GM19239 (cell line): ENCODE results near the gene PAOX.
A peak's percentile ranks its signal among the peaks of the same experiment; 100 is the strongest.
"Not testable (repeated sequence)": the region's sequence is repeated elsewhere in the genome, so short reads cannot be mapped to it uniquely, and the experiment has no call there.

Experiments used
- DNase-seq: peaks from one replicate; pipeline ENCODE4 v3.0.0; 2011; ENCODE audit warnings: low spot score; ENCODE audit not compliant: insufficient read length
- FAIRE-seq: peaks from 2 replicates; lab custom pipeline; 2011; peaks lifted over from hg19 to GRCh38; lab: Jason Lieb, UNC

PAOX gene

DNA sequence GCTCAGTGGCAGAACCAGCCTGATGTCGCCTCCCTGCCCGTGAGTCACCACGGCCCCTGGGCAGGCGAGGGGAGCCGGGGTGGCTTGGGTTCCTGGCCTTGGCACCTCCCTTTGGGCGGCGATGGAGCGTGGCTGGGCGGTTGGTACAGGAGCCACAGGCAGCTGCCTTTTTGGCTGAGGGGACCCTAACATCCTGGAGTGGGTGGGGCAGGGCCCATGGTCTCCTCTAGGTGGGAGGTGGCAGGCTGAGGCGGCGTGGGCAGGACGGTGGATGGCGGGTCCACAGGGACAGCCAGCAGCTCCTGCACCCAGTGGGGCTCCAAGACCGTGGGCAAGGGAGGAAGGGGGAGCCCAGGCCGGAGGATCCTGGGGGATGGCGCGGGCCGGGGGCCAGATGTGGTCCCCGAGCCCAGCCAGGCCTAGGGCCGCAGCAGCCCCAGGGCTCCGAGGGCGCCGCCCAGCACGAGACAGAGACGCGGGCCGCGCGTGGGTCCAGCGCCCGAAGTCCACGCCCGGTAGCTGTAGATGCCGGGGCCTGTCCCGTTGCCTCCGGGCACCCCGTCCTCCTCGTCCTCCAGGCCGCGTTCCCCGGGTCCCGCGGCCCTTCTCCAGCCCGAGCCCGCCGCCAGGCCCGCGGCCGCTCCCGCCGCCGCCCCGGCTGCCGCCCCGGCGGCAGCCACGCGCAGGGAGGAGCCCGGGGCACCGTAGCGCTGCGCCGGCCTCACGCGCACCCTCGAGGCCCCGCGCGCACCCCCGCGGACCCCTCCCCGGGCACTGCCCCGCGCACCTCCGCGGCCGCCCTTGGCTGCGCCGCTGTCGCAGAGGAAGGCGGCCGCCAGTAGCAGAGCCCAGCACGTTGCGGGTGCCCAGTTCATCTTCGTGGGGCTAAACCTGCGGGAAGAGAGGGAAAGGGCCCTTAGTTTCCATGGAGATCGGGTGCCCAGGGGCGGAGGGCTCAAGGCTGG is 44.0 kb downstream of the PAOX start:
- peak; percentile 38 for DNase-seq

DNA sequence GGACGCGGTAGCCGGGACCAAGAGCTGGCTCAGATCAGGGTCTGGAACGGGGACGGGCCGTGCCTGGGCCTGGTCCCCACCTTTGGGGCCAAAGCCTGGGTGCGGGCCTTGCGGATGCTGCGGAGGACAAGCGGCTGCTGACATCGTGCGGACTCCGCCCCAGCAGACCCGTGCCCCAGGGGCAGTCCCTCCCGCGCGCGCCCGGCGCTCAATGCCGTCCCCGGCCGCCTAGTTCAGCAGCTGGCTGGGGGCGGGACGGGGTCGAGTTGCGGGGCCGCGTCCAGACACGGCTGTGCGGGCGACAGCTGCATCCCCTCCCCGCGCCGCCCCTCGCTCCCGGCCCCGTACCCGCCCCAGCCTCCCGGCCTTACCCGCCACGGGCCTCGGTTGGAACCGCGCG is 45.0 kb downstream of the PAOX start:
- DNase-seq, FAIRE-seq: not testable (repeated sequence)

More for the DNA sequence above, 44.0 kb downstream of the PAOX start:
- FAIRE-seq = no peak

DNA sequence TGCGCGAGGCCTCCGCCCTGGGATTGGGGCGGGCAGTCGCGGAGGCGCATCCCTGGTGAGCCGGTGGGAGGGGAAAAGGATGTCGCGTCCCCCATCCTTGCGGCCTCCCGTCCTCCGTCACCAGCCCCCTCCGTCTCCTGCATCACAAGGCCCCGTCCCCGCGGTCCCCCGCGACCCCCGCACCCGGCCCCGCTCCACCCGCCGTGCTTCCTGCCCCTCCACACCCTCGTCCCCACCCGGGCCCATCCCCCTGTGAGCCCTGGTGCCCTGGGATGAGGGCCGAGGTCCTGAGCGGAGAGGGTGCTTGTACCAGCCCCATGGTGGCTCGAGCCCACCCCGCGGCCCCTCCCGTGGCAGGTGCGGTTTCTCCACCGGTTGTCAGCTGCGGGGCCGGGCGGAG is 45.5 kb downstream of the PAOX start, which contains the start of gene SPRN:
Gene SPRN, minus strand, starts transcription at position 25 of the 400 bp plus-strand sequence. CDS start 944 bp downstream, outside the sequence.
- not testable (repeated sequence) for DNase-seq, FAIRE-seq

DNA sequence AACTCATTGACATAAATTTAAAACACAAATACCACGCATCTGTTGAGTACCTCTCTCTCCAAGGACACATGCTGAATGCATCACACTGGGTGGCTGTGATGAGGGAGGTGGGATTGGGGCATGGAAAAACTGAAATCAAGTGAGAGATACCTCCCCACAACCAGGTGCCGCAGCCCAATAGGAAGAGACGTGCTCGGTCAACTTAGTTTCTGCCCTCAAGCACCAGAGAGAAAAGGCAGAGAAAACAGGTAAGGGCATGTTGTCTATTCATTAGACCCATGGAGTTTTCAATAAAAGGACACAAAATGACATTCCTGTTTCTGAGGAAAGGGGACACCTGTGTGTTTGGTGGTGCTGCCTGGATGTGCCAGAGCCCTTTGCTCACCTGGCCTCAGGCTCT is 50.5 kb downstream of the PAOX start:
- not testable (repeated sequence) for FAIRE-seq, DNase-seq

DNA sequence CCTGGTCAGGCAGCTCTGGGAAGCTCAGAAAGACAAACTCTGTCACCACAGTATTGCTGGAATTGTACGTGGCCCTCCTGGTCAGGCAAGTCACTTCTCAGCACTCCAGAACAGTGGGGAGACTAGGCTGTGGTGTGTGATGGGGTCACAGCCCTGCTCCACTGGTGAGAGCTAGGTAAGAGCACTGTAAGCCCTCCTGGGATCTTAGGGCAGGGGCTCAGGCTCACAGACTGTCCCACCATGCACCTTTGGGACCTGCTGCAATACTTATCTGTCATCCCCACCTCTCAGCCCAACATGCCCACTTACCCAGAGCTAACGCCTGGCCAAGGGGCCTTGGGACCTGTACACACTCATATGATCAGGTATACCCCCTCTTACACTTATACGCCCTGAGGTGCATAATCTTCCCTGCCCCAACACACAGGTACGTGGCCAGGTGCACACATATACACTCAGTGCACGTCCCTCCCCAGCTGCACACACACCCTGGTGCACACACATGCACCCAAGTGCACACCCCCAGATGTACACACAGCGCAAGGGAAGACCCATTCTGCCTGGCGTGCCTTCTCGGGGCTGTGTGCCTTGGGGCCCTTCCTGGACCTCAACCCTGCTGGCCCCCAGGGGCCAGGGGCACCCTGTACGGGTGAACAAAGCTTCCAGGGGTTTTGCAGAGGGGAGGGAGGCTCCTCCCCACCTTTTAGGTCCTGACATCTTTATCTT is 53.0 kb downstream of the PAOX start:
- DNase-seq, FAIRE-seq: not testable (repeated sequence)

DNA sequence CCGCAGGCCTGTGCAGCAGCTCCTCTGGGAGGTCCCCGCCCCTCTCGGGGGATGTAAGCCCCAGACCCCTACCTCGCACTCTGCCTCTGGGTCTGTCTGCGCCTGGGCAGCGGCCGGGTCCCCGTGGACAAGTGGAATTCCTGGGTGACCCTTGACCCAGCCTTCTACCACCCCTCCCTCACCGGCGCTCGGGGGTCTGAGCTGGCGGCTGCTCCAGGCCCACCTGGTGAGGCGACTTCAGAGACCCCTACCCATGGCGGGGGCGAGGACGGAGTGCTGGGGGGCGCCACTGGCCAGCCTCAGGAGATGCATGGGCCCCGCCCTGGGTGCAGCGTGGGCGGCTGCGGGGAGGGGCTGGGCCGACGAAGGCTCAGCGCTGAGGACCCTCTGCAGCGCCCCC is 53.7 kb downstream of the PAOX start:
- DNase-seq, FAIRE-seq: not testable (repeated sequence)

DNA sequence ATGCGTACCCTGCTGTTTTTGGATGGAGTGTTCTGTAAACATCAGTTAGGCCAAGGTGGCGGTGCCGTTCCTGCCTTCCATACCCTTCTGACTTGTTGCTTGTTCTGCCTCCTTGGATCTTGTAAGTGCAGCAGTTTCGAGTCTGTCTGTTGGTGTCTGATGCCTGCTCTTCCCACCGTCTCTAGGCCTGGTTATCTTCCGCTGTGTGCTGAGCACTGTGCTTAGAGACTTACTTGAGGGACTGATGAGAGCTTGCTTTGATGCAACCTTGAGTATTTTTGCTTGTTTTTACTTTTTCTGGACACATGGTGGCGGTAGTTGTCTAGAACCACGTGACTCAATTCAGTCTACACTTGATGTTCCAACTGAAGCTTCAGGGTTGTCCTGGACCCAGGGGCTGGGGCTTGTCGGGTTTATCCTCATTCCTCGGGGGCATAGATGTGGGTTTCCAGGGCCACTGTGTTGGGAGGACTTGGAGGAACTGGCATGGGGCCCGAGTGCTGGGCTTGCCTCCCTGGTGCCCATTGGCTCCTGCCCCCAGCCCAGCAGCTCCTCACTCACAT is 59.7 kb downstream of the PAOX start:
- DNase-seq (peak; percentile 58), FAIRE-seq (peak; percentile 64)

DNA sequence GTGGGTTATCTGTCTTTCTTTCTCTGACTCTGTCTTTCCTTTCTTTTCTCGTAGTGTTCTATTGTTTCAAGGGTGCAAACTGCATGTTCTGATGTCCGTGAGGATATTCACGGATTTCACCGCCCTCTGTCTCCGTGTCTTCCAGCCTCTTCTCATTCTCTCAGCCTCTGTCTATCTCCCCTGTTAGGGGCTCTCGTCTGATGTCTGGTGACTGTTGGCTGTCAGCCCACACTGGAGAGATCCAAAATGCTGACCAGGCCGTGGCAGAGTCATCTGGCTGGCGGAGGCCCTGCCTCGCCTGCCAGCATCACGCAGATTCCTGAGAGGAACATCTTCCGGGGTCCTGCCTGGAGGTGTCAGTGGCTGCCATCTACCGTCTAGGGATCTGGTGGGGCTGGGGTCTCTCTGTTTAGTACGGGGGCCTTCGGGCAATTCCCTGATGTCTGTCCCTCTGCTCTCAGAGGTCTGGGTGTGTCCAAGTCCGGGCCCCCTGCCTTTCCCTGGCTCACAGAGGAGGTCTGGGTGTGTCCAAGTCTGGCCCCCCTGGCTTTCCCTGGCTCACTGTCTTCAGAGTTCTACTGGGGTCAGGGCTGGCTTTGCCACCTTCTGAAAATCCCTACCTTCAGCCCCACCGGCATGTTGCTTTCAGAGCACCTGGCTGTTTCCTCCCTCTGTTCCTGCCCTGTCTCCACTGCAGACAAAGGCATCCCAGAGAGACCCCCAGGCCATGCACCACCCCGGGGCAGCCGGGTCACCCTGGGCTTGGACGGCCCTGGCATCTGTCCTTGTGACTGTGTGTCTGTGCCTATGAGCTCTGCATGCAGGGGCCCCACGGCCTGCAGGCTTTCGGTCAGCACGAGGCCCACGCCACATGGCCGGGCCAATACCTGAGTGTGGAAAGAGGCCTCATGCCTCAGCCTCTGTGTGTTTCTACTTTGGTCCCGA is 60.7 kb downstream of the PAOX start:
- peak; percentile 2 for DNase-seq
- FAIRE-seq = no peak

DNA sequence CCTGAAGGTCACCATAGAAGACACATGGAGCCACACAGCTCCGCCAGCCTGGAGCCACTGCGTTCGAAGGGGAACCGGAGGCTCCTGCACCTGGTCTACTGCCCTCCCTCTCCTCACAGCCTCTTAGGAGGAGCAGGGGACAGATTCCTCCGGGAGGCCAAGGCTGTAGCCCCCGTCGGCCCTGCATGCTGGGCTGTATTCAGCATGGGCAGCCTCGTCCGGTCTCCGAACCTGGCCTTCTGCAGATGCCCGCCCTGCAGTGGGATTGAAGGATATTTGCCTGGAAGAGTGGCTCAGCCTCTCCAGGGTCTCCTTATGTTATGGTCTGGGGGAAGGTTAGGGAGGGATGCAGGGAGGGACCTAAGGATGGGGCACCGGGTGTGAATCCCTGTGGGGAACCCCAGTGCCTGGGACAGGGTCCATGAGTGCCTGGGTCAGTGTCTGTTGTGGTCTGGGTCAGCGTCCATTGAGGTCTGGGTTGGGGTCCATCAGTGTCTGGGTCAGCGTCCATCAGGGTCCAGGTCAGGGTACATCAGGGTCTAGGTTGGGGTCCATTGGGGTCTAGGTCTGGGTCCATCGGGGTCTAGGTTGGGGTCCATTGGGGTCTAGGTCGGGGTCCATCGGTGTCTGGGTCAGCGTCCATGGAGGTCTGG is 61.7 kb downstream of the PAOX start:
- DNase-seq (peak; percentile 1), FAIRE-seq (no peak)
